Mesothelial cell of epicardium (in vitro differentiated cells): ENCODE results near the gene OR2B2. TPM values are rescaled to one million over a fixed set of nuclear protein-coding genes. Genes with fewer than 3 reads are reported as not detected.

ENCODE experiments used
- DNase-seq, 2 experiments: peaks; one replicate each; pipeline ENCODE4 v3.0.0; 2021; ENCODE audit warnings: low spot score in 2 of 2; ENCODE audit not compliant: unreplicated experiment in 2 of 2
- H3K27ac Mint-ChIP-seq: 2 replicates; pipeline ENCODE4 v1.8.0; 2021; ENCODE audit warnings: mixed read lengths
- H3K27me3 Mint-ChIP-seq: 2 replicates; pipeline ENCODE4 v1.8.0; 2021; ENCODE audit warnings: low read depth, mixed read lengths
- H3K36me3 Mint-ChIP-seq: 2 replicates; pipeline ENCODE4 v1.8.0; 2021; ENCODE audit warnings: mixed read lengths
- H3K4me1 Mint-ChIP-seq: 2 replicates; pipeline ENCODE4 v1.8.0; 2021; ENCODE audit warnings: mixed read lengths
- H3K4me3 Mint-ChIP-seq: 2 replicates; pipeline ENCODE4 v1.8.0; 2021; ENCODE audit warnings: mild to moderate bottlenecking, moderate library complexity, mixed read lengths
- H3K9me3 Mint-ChIP-seq: 2 replicates; pipeline ENCODE4 v1.8.0; 2021; ENCODE audit warnings: mixed read lengths
- total RNA-seq: library from RNA; stranded (reverse); gene quantifications from 3 replicates; pipeline ENCODE4 v1.2.1, GENCODE V29; 2021
- TF ChIP-seq, protein P1 (sequence below): fragments of 200-600 bp; sonication (generic); IDR thresholded peaks from one replicate; pipeline ENCODE4 v1.5.0; 2021; ENCODE audit warnings: antibody characterized with exemption; ENCODE audit not compliant: unreplicated experiment

Gene OR2B2
- total RNA-seq, 1 donor from 2014 or later: not detected

DNA sequence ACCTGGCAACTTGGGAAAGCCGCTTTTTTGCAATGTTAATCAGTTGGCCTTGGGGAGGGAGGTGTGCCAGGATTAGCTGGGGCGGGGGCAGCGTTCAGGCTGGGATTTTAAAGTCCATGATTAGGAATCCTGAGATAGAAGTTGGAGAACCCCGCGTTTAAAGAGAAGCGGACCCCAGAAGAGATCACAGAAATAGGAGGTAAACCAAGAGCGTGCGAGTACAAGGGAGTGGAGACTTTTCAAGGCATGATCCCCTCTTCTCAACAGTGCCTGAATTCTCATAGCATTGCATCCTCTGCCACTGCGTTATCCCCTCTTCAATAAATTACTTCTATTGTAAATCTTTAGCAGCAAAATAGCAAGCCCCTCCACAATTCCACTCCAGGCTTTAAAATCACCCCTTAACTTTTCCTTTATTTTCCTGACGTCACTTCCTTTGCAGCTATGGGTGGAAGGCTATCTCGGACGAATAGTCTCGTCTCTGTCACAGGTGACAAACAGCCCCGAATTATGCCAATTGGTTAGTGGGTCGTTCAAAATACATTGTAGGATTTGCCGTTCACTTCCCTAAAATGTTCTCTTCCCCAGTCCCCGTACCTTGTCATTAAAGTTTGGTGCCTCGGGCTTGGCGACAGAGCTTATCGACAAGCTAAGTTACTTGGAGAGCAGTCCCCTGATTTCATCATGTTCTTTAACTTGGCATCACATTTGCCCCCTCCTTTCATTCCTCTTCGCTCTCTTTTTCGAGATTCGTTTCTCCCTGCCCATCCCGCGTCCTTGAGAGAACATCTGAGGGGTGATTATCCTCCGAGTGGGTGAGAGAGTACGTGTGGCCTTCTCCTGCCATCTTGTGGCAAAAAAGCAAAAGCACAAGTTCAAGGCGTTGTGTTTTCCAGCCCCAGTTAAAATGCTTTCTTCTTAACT, 17.1 kb downstream of the OR2B2 start:
- H3K36me3 Mint-ChIP-seq: no peaks in the 10 kb centered on the region
- TF ChIP-seq, protein P1, sequence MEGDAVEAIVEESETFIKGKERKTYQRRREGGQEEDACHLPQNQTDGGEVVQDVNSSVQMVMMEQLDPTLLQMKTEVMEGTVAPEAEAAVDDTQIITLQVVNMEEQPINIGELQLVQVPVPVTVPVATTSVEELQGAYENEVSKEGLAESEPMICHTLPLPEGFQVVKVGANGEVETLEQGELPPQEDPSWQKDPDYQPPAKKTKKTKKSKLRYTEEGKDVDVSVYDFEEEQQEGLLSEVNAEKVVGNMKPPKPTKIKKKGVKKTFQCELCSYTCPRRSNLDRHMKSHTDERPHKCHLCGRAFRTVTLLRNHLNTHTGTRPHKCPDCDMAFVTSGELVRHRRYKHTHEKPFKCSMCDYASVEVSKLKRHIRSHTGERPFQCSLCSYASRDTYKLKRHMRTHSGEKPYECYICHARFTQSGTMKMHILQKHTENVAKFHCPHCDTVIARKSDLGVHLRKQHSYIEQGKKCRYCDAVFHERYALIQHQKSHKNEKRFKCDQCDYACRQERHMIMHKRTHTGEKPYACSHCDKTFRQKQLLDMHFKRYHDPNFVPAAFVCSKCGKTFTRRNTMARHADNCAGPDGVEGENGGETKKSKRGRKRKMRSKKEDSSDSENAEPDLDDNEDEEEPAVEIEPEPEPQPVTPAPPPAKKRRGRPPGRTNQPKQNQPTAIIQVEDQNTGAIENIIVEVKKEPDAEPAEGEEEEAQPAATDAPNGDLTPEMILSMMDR: peak; percentile 61
- peak in 1 of 2 experiments; percentile 64 for DNase-seq
- H3K27ac Mint-ChIP-seq: no peak overlapping the region
- H3K4me1 Mint-ChIP-seq: peaks cover 47% of the 10 kb centered on the region
- no peaks in the 10 kb centered on the region for H3K9me3 Mint-ChIP-seq
- H3K27me3 Mint-ChIP-seq: no peaks in the 10 kb centered on the region
- no peak overlapping the region for H3K4me3 Mint-ChIP-seq

DNA sequence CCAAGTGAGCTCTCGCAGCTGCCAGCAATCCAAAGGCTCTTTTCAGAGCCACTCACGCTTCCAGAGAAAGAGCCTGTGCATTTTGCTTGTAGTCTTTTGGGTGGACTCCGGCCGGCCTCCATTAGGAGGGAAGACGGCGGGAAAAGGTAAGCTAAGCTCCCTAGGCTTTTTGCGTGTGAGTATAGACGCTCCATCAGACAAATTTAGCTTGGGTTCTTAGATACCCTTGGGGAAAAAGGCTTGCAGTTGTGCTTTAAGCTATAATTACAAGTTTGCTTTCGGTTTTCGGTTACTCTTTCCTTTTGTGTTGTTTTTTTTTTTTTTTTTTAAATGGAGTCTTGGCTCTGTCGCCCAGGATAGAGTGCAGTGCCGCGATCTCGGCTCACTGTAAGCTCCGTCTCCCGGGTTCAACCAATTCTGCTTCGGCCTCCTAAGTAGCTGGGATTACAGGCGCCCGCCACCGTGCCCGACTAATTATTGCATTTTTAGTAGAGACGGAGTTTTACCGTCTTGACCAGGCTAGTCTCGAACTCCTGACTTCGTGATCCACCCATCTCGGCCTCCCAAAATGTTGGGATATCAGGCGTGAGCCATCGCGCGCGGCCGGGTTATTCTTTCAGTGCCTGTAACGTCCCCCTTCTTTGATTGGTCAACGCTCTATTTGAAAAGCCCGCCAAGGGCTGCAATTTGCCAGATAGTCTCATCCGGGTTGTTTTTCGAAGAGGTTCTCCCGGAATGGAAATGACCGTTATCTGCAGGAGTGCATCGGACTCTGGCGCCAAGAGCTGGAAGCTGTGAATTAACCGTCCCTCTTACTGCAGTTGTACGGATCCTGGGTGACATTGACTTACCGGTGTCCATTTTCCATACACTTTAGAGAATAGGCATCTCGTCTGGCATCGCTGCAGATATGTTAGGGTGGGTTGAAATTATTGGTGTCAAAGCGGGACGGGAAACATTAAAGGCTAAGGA, 18.1 kb downstream of the OR2B2 start:
- TF ChIP-seq, protein P1: no peak
- peak; percentile 56 to 80 for DNase-seq
- Mint-ChIP-seq H3K36me3 (no peaks in the 10 kb centered on the region), H3K27ac (no peak overlapping the region), H3K4me1 (peaks cover 55% of the 10 kb centered on the region), H3K4me3 (no peak overlapping the region), H3K27me3 (no peaks in the 10 kb centered on the region), H3K9me3 (no peaks in the 10 kb centered on the region)

DNA sequence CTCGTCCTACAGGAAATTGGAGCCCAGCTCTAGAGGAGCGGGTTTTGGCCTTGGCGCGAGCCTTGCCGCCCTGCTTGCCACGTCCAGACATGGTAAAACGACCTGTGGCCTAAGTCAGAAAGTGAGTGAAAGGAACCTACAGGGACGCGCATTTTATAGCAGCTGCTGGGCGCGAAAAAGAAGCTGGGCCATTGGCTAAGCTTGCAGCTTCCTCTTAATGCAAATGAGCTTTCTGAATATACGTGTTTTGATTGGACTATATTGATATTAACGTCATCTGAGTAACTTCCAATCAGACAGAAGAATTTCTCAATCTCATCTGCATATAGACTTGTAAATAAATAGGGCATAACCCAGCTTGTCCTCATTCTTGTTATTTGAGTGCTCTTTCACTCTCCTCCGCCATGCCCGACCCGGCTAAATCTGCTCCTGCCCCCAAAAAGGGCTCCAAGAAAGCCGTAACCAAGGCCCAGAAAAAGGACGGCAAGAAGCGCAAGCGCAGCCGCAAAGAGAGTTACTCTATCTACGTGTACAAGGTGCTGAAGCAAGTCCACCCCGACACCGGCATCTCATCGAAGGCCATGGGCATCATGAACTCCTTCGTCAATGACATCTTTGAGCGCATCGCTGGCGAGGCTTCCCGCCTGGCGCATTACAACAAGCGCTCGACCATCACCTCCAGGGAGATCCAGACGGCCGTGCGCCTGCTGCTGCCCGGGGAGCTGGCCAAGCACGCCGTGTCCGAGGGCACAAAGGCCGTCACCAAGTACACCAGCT, 18.9 kb downstream of the OR2B2 start:
- Mint-ChIP-seq H3K27ac (no peak overlapping the region), H3K9me3 (no peaks in the 10 kb centered on the region), H3K27me3 (no peaks in the 10 kb centered on the region)

DNA sequence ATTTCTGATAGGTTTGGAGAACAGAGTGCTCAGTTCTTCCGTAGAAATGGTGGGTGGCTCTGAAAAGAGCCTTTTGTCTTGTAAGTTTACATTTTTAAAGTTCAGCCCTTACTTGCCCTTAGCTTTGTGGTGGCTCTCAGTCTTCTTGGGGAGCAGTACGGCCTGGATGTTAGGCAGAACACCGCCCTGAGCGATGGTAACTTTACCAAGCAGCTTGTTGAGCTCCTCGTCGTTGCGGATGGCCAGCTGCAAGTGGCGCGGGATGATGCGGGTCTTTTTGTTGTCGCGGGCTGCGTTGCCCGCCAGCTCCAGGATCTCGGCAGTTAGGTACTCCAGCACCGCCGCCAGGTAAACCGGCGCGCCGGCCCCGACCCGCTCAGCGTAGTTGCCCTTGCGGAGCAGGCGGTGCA, 19.5 kb downstream of the OR2B2 start:
- Mint-ChIP-seq H3K9me3 (no peaks in the 10 kb centered on the region), H3K4me3 (no peak overlapping the region), H3K27ac (no peak overlapping the region), H3K4me1 (peaks cover 54% of the 10 kb centered on the region), H3K27me3 (no peaks in the 10 kb centered on the region), H3K36me3 (no peaks in the 10 kb centered on the region)
- TF ChIP-seq, protein P1: no peak
- DNase-seq: no peak

More for the DNA sequence above, 18.9 kb downstream of the OR2B2 start:
- Mint-ChIP-seq H3K4me3 (no peak overlapping the region), H3K36me3 (no peaks in the 10 kb centered on the region), H3K4me1 (peaks cover 60% of the 10 kb centered on the region)
- peak; percentile 70 to 89 for DNase-seq
- TF ChIP-seq, protein P1: no peak

DNA sequence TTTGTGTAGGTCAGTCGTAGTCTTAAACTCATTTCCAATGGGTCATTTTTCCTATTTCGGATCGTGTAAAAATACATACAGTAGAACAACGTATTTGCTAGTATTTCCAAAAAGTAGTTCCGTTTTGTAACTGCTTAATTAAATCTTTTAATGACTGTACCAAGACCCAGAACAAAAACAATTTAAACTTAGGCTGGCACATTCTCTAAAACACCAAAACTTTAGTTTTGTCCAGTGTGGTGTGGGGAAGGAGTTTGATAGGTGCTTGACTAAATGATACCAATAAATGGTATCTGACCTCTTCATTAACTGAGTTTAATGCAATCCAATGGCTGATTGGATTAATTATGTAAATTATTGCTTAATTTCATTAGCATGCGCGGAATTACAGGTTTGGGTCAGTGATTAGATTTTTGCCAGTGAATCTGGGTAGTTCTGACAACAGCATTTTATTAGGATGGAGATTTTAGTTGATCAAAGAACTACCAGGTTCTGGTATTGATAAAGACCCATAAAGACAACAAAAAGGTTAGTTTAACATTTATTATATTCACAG, 20.8 kb downstream of the OR2B2 start:
- peaks cover 46% of the 10 kb centered on the region for H3K4me1 Mint-ChIP-seq
- no peak overlapping the region for H3K4me3 Mint-ChIP-seq
- TF ChIP-seq, protein P1: no peak
- no peaks in the 10 kb centered on the region for H3K9me3 Mint-ChIP-seq
- no peak overlapping the region for H3K27ac Mint-ChIP-seq
- DNase-seq: no peak
- no peaks in the 10 kb centered on the region for H3K27me3 Mint-ChIP-seq
- no peaks in the 10 kb centered on the region for H3K36me3 Mint-ChIP-seq
